GM12878 (cell line): ENCODE data around the gene ICAM4.

Source experiments
- FOS ChIP-seq: IDR thresholded peaks from 3 replicates; pipeline ENCODE4 v1.6.1; 2011; ENCODE audit warnings: borderline replicate concordance; ENCODE audit not compliant: insufficient read length; ENCODE audit errors: extremely low read depth
- POU2F2 ChIP-seq: IDR thresholded peaks from 3 replicates; pipeline ENCODE4 v1.6.1; 2011; ENCODE audit warnings: low read depth, mild to moderate bottlenecking, low read length, borderline replicate concordance
- RAD21 ChIP-seq: IDR thresholded peaks from 2 replicates; pipeline ENCODE4 v1.6.1; 2011; ENCODE audit warnings: mild to moderate bottlenecking, low read depth, low read length, moderate library complexity; ENCODE audit not compliant: insufficient read depth
- SMARCA5 ChIP-seq: fragments of 450-650 bp; IDR thresholded peaks from 2 replicates; pipeline ENCODE4 v1.6.1; 2017; ENCODE audit warnings: mild to moderate bottlenecking
- SMC3 ChIP-seq: IDR thresholded peaks from 2 replicates; pipeline ENCODE4 v1.6.1; 2011; ENCODE audit warnings: low read length, improper control_type of control experiment, borderline replicate concordance
- TF ChIP-seq, protein P1 (sequence below), 3 experiments: IDR thresholded peaks in 2 of 3; conservative IDR thresholded peaks in 1 of 3; 2 replicates each; pipeline ENCODE4 v1.5.1; 2011; ENCODE audit warnings: low read depth in 3 of 3, low read length in 3 of 3, mild to moderate bottlenecking in 3 of 3, control low read depth in 2 of 3, moderate library complexity in 2 of 3, inconsistent platforms in 1 of 3, mixed read lengths in 1 of 3; ENCODE audit not compliant: control insufficient read depth in 2 of 3, insufficient read depth in 1 of 3; ENCODE audit errors: extremely low read depth in 1 of 3

DNA sequence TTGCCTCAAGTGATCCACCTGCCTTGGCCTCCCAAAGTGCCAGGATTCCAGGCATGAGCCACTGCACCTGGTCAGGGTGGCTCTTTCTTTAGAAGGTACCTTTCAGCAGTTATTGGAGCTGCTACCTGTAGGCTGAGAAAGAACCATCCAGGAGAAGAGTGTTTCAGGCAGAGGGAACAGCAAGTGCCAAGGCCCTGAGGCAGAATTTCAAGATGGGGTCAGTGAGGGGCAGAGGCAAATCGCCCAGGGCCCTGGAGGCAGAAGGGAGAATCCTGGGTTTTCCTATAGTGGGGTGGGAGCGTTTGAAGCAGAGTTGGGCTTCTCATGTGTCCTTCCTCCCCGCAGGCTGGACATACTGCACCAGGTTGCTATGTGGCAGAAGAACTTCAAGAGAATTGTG, 32.5 kb upstream of the ICAM4 start:
- TF ChIP-seq FOS (no peak), POU2F2 (no peak), SMC3 (no peak), RAD21 (no peak), SMARCA5 (no peak)
- TF ChIP-seq, protein P1, sequence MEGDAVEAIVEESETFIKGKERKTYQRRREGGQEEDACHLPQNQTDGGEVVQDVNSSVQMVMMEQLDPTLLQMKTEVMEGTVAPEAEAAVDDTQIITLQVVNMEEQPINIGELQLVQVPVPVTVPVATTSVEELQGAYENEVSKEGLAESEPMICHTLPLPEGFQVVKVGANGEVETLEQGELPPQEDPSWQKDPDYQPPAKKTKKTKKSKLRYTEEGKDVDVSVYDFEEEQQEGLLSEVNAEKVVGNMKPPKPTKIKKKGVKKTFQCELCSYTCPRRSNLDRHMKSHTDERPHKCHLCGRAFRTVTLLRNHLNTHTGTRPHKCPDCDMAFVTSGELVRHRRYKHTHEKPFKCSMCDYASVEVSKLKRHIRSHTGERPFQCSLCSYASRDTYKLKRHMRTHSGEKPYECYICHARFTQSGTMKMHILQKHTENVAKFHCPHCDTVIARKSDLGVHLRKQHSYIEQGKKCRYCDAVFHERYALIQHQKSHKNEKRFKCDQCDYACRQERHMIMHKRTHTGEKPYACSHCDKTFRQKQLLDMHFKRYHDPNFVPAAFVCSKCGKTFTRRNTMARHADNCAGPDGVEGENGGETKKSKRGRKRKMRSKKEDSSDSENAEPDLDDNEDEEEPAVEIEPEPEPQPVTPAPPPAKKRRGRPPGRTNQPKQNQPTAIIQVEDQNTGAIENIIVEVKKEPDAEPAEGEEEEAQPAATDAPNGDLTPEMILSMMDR (IDR thresholded peaks at IDR 0.05 in 2 of 3, conservative IDR thresholded peaks at IDR 0.05 in 1 of 3; ENCODE audit: control insufficient read depth in 2 of 3, extremely low read depth in 1 of 3, insufficient read depth in 1 of 3, low read depth in 3 of 3, low read length in 3 of 3): no peak
